Loucy (cell line): Measurements from ENCODE around the gene KIAA2012.

Experiments used
- H2AFZ ChIP-seq: fragments of 200-600 bp; sonication (generic); 2 replicates; pipeline ENCODE4 v1.6.0; 2016; ENCODE audit warnings: antibody characterized with exemption, mild to moderate bottlenecking, low read length, moderate library complexity
- H3F3A ChIP-seq: fragments of 200-600 bp; 2 replicates; pipeline ENCODE4 v1.6.0; 2016; ENCODE audit warnings: antibody characterized with exemption, low read depth, mild to moderate bottlenecking
- H3K27me3 ChIP-seq: fragments of 200-600 bp; sonication (generic); 2 replicates; pipeline ENCODE4 v1.6.1; 2014; ENCODE audit warnings: low read length, mild to moderate bottlenecking; ENCODE audit not compliant: insufficient read depth, poor library complexity, severe bottlenecking
- H3K36me3 ChIP-seq: fragments of 200-600 bp; sonication (generic); 2 replicates; pipeline ENCODE4 v1.6.1; 2016; ENCODE audit warnings: low read length; ENCODE audit not compliant: insufficient read depth
- H3K4me1 ChIP-seq: fragments of 200-600 bp; sonication (generic); 2 replicates; pipeline ENCODE4 v1.5.1; 2014; ENCODE audit warnings: low read length, mild to moderate bottlenecking; ENCODE audit not compliant: insufficient read depth, poor library complexity, severe bottlenecking
- H3K4me2 ChIP-seq: fragments of 200-600 bp; sonication (generic); 2 replicates; pipeline ENCODE4 v1.6.0; 2014; ENCODE audit warnings: antibody characterized with exemption, low read length, low read depth, mild to moderate bottlenecking; ENCODE audit not compliant: poor library complexity, severe bottlenecking
- H3K4me3 ChIP-seq: fragments of 200-600 bp; sonication (generic); 2 replicates; pipeline ENCODE4 v1.5.1; 2014; ENCODE audit warnings: low read length, mild to moderate bottlenecking, mixed read lengths; ENCODE audit not compliant: poor library complexity, severe bottlenecking
- H3K79me2 ChIP-seq: fragments of 200-600 bp; sonication (generic); 2 replicates; pipeline ENCODE4 v1.6.1; 2014; ENCODE audit warnings: low read length; ENCODE audit not compliant: insufficient read depth
- H3K9ac ChIP-seq: fragments of 200-600 bp; sonication (generic); 2 replicates; pipeline ENCODE4 v1.6.0; 2014; ENCODE audit warnings: mild to moderate bottlenecking, low read depth, low read length, moderate library complexity; ENCODE audit not compliant: poor library complexity, severe bottlenecking
- H3K9me2 ChIP-seq: fragments of 200-600 bp; sonication (generic); replicated peaks from 2 replicates; pipeline ENCODE4 v1.6.1; 2016; ENCODE audit warnings: low read depth, low read length, mixed read lengths
- H3K9me3 ChIP-seq: fragments of 200-600 bp; sonication (generic); 2 replicates; pipeline ENCODE4 v1.6.1; 2014; ENCODE audit warnings: mild to moderate bottlenecking, antibody characterized with exemption, low read length, low read depth; ENCODE audit not compliant: insufficient read depth
- H4K20me1 ChIP-seq: fragments of 200-600 bp; sonication (generic); 2 replicates; pipeline ENCODE4 v1.6.0; 2014; ENCODE audit warnings: antibody characterized with exemption, low read length, mild to moderate bottlenecking; ENCODE audit not compliant: insufficient read depth, poor library complexity, severe bottlenecking
- CTCF ChIP-seq: fragments of 200-600 bp; sonication (generic); conservative IDR thresholded peaks from 2 replicates; pipeline ENCODE4 v1.5.1; 2014; ENCODE audit warnings: mild to moderate bottlenecking, antibody characterized with exemption, low read length
- EZH2phosphoT487 ChIP-seq: fragments of 200-600 bp; IDR thresholded peaks from 2 replicates; pipeline ENCODE4 v1.6.1; 2018; ENCODE audit warnings: antibody characterized with exemption, mild to moderate bottlenecking, moderate library complexity, borderline replicate concordance

Gene KIAA2012

GRCh38 chr2:202110491-202110890 is 37.4 kb downstream of the KIAA2012 start:
- H3K79me2 ChIP-seq = no peaks in the 10 kb centered on the region
- H3K4me2 ChIP-seq = no peak overlapping the region
- H4K20me1 ChIP-seq = no peaks in the 10 kb centered on the region
- TF ChIP-seq EZH2phosphoT487 = no peak
- no peak for TF ChIP-seq CTCF
- H3K9ac ChIP-seq = no peak overlapping the region
- H3K4me3 ChIP-seq = no peak overlapping the region
- no peaks in the 10 kb centered on the region for H3K27me3 ChIP-seq
- H2AFZ ChIP-seq = no peak overlapping the region
- H3K36me3 ChIP-seq = no peaks in the 10 kb centered on the region
- no peaks in the 10 kb centered on the region for H3K4me1 ChIP-seq
- H3K9me3 ChIP-seq = no peaks in the 10 kb centered on the region
- H3F3A ChIP-seq = no peaks in the 10 kb centered on the region
- no peaks in the 10 kb centered on the region for H3K9me2 ChIP-seq

GRCh38 chr2:202112041-202112440 is 39.0 kb downstream of the KIAA2012 start:
- no peak overlapping the region for H2AFZ ChIP-seq
- H3K36me3 ChIP-seq = no peaks in the 10 kb centered on the region
- no peaks in the 10 kb centered on the region for H3K4me1 ChIP-seq
- H3K9ac ChIP-seq = no peak overlapping the region
- TF ChIP-seq CTCF = no peak
- TF ChIP-seq EZH2phosphoT487 = no peak
- H3K4me3 ChIP-seq = no peak overlapping the region
- no peaks in the 10 kb centered on the region for H3K9me3 ChIP-seq
- no peak overlapping the region for H3K4me2 ChIP-seq
- H4K20me1 ChIP-seq = no peaks in the 10 kb centered on the region
- H3F3A ChIP-seq = no peaks in the 10 kb centered on the region
- H3K9me2 ChIP-seq = no peaks in the 10 kb centered on the region
- no peaks in the 10 kb centered on the region for H3K79me2 ChIP-seq
- H3K27me3 ChIP-seq = no peaks in the 10 kb centered on the region

GRCh38 chr2:202113571-202114142 is 40.6 kb downstream of the KIAA2012 start:
- no peak overlapping the region for H3K4me2 ChIP-seq
- no peaks in the 10 kb centered on the region for H3K36me3 ChIP-seq
- H3K9me3 ChIP-seq = no peaks in the 10 kb centered on the region
- no peaks in the 10 kb centered on the region for H3K27me3 ChIP-seq
- no peaks in the 10 kb centered on the region for H4K20me1 ChIP-seq
- H3K4me1 ChIP-seq = no peaks in the 10 kb centered on the region
- H3K79me2 ChIP-seq = no peaks in the 10 kb centered on the region
- H3K4me3 ChIP-seq = no peak overlapping the region
- no peaks in the 10 kb centered on the region for H3K9me2 ChIP-seq
- H3K9ac ChIP-seq = no peak overlapping the region
- H2AFZ ChIP-seq = no peak overlapping the region
- TF ChIP-seq EZH2phosphoT487 = no peak
- TF ChIP-seq CTCF = no peak
- no peaks in the 10 kb centered on the region for H3F3A ChIP-seq
